NCI-H2171 (cell line): ENCODE measurements around the gene OTOGL.
A peak's percentile ranks its signal among the peaks of the same experiment; 100 is the strongest.
"Not testable (repeated sequence)": the region's sequence is repeated elsewhere in the genome, so short reads cannot be mapped to it uniquely, and the experiment has no call there.

Experiments used
- DNase-seq: peaks from one replicate; lab custom pipeline; 2025; lab: John Stamatoyannopoulos, UW

The OTOGL gene, protein sequence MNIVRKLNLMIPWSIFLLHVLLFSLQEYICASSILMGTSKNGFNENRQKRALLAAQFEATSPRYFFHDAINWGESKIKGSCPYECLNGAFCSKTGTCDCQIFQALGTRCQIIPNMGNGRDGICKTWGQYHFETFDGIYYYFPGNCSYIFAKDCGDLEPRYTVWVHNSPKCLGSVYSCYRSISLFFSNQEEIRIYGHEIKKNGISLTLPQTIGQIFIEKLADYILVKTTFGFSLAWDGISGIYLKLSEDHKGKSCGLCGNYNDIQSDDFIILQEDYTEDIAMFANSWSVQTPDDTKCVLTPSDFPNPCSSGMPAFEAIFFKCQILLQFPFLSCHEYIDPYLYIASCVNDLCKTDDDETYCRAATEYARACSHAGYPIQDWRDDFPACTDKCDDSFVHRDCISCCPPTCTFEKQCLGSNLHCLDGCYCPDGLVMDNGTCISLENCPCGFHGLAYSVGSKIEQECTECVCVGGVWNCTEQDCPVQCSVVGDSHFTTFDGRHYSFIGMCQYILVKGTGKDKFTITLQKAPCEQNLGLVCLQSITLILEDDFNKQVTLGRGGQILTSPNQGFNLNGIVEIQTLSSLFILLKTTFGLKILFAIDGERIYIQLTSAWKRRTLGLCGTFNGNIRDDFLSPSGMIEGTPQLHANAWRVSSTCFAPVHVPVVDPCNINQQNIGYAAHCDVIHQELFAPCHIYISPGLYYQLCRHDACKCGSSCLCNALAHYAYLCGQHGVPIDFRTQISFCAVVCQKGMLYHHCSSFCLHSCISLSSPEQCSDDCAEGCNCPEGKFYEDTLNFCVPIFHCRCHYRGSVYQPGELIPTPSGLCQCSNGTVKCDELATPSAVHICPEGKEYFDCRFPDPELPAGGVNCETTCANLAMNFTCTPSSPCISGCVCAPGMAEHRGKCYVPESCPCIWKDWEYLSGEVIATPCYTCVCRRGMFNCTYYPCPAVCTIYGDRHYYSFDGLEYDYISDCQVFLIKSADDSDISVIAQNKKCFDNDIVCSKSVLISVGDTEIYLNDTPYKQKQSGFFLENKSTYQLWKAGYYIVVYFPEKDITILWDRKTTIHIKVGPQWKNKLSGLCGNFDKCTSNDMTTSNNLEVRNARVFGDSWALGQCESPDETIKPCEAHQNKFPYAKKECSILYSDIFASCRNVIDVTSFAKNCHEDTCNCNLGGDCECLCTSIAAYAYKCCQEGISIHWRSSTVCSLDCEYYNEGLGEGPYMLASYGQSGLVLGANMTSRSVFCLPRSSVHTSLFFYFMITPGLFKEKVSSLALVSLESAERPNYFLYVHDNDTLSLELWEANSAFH (N-terminal part only)

DNA sequence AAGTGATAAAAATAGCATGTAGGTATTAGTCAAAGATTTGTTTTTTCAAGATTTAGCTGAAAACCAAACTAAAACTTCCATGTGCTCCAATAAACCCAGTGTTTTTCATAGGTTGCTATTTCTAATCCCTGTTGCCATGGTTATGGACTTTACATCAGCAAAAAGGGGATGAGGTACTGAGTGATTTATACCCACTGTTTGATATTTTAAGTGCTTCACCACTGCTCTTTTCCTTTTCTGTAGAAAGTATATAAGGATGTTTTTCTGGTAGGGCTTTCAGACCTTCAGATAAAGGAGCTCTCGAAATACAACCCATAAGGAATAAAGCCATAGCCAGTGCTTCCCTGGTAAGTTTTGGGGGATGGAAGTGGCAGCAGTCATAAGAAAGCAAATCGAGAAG, at the start of gene OTOGL:
Gene OTOGL (plus strand): TSS at position 279 of the 400 bp plus-strand sequence. CDS start 109,895 bp downstream, outside the sequence.
- DNase-seq: no peak

DNA sequence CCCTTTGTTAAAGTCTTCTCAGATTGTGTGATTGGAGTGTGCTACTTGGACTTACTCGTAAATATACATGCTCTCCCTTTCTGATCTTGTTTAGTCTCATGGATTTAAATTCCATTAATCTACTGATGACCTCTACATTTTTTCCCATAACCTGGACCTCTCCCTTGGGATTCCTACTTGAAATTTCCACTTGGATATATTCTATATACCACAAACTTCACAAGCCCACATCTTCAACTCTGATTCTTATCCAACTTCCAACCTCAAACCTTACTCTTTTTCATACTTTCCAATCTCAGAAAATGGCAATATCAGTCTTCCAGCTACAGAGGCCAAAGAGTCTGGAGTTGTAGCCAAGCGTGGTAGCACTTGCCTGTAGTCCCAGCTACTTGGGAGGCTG, 49.1 kb upstream of the OTOGL start:
- no peak for DNase-seq

DNA sequence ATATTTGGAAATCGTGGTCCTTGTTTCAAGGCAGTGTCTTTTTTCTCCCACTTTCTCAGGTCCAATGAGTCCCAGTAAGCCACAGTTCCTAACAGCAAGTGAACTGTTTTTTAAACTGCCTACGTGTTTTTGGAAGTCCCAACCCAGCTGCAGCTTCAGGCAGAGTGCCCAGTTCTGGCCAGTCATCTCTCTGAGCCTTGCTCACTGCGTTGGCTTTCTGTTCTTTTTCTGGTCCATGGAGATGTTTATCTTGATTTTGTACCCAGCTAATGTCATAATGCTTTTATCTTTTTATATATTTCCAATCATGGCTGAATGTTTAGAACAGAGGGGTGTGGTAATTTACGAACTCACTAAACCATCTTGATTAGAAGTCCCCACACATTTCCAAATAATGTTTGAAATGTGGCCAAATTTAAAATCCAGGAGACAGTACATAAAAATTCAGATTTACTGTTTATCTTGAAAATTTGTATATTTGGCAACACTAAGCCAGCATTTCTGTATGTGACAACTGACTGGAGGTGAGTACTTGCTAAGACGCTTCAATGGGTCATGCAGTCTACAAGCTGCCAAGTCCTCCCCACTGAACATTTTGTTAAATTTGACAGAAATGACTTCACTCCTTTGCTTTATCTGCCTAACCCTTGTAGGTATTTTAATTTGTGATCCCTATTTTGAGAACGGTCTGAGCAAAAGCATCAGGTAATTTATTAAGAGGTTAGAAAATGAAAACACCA, 46.1 kb upstream of the OTOGL start:
- DNase-seq: no peak

DNA sequence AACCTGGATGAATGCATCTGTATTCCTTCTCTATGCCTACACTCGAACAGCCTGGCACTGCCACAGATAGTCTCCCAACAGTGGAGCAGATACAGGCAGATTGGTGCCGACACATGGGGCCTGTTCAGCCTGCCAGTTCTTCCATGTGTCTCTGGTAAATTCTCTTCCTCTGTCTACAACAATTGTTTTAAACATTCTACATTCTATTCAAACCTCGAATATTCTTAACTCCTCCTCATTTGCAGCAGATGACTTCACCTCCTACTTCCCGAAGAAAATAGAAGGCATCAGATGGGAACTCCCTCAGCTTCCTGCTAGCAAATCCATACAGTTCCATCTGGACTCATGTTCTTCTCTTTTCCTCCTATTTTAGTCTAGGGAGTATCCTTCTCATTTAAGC, 43.1 kb upstream of the OTOGL start:
- no peak for DNase-seq

DNA sequence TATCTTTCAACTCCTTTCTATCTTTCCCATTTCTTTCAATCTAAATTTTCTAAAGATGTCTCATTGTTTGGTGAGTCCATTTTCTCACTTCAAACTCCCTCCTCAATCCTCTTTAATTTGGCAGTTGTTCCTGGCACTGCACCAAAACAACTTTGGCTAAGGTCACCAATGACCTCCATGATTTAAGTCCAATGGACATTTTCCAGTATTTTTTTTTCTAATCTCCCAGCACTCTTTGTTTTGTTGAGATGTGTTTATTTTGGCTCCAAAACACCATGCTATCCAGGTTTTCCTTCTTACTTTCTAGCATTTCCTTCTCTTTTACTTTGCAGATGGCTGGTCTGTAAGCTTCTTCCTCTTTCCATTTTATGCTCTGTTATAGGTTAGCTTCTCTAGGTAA, 42.5 kb upstream of the OTOGL start:
- no peak for DNase-seq

DNA sequence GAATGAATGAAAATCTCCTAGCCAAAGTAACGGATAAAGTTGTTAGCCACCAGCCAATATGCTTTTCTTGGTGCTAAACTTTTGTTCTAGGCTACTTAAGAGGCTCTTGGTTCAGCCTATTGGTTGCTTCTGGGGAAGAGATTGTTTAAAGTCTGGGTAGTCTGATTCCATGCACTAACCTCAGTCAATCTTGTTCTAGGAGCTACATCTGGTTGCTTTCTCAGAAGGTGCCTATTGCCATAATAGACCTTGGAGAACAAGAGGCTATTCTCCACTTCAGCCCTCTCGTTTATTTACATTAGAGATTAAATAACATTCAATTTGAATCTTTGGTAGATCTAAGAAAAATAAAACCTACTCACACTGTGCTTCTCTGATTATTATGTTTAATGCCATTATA, 40.8 kb upstream of the OTOGL start:
- no peak for DNase-seq

DNA sequence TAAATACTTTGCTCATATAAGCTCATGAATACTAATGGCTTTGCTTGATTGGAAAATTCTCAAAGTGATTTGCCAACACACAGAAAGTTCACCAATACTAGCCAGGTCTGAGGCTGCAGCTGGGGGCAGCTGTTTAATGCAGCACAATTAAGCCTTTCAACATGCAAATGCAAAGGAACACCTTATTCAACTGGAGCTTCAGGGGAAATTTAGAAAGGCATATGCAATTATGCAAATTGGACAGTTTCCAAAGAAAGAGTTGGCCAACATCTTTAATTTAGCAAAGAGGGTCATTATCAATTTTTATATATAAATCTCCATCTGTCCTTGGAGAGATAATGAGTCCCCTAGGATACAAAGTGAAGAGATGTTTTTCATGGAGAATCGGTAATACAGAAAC, 40.2 kb upstream of the OTOGL start:
- DNase-seq: no peak

DNA sequence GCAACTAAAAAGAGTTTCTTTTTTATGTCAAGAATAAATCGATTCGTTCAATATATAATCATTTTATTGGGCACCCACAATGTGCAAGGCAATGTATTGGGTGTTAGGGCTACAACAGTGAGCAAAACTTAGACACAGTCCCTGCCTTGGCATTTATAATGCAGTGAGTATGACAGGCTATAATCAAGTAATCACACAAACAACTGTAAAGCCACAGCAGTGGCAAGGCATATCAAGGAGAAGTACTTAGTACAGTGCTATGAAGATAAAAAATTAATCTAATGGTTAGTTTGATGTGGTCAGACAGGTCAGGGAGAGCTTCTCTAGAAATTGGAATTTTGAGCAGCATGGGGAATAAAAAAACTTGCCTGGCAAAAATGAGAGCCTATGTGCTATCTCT, 39.5 kb upstream of the OTOGL start:
- DNase-seq: no peak

DNA sequence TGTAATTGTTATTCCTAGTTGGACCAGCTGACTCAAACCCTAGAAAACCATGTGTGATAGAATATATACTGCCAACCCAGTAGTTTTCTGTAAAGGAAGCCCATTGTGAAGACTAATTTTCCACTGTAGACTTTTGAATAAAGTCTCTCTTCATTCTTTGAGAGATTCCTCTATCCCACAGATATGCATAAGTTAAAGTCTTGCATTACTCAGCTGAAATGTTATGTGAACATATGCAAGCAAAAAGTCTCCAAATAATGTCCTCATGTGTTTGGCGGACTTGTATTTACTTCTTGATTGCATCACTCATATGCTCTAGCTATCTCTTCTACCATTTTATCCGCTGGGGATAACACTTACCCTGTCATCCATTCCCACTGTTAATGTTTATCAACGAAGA, 35.1 kb upstream of the OTOGL start:
- DNase-seq: no peak

DNA sequence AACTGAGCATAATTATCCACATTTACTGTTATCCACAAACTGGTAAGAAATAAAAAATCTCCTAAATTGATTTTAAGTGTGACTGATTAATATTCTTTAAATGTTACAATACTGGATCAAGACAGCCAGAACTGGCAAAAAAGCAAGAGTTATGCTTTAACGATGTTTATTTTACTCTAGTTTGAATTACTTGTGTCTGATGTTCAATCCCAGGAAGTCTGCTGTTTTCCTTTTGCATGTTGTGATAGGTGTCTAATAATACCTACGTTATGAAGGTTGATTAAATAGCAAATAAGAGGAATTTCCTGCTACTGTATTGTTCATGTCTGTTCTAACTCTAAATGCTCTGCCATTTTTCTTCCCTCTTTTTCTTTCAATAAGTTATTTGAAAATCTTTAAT, 34.4 kb upstream of the OTOGL start:
- no peak for DNase-seq

DNA sequence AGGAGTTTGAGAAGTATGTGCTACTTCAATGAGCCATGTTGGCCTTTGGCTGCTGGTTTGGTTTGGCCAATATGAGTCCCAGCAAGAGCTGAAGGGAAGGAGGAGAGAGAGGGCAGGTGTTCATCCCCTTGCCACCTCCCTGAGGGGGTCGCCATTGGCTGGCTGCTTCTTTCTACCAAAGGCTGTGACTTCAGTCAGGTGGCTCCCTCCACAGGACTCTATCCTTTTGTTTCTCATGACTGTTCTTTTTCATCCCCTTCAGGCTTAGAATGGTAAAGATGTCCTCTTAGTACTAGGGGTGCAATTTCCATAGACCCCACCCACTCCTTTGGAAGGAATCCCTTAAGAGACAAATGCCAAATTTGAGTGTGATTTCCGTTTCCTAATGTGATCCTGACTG, 31.2 kb upstream of the OTOGL start:
- no peak for DNase-seq

DNA sequence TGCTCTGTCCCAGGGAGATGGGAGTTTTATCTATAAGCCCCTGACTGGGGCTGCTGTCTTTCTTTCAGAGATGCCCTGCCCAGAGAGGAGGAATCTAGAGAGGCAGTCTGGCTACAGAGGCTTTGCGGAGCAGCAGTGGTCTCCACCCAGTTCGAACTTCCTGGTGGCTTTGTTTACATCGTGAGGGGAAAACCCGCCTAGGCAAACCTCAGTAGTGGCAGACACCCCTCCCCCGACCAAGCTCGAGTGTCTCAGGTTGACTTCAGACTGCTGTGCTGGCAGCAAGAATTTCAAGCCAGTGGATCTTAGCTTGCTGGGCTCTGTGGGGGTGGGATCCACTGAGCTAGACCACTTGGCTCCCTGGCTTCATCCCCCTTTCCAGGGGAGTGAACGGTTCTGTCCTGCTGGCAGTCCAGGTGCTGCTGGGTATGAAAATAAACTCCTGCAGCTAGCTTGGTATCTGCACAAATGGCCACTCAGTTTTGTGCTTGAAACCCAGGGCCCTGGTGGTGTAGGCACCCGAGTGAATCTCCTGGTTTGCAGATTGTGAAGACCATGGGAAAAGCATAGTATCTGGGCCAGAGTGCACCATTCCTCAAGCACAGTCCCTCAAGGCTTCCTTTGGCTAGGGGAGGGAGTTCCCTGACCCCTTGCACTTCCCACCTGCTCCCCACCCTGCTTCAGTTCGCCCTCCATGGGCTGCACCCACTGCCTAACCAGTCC, 15.3 kb upstream of the OTOGL start:
- DNase-seq: not testable (repeated sequence)

DNA sequence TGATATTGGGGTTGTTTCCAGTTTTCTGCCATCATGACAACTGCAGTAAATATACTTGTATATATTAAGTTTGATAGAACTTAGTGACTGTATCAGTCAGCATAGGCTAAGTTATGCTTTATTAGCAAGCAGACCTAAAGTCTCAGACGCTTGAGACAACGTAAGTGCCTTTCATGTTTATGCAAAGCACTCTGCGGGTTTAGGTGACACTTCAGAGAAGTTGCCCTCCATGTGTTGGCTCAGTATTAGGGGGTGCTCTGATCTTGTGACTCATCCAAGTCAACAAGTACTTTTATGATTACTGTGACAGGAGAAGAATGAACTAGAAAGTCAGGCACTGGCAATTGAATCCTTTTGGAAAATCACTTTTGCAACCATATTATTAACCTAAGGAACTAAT, 13.3 kb upstream of the OTOGL start:
- no peak for DNase-seq

DNA sequence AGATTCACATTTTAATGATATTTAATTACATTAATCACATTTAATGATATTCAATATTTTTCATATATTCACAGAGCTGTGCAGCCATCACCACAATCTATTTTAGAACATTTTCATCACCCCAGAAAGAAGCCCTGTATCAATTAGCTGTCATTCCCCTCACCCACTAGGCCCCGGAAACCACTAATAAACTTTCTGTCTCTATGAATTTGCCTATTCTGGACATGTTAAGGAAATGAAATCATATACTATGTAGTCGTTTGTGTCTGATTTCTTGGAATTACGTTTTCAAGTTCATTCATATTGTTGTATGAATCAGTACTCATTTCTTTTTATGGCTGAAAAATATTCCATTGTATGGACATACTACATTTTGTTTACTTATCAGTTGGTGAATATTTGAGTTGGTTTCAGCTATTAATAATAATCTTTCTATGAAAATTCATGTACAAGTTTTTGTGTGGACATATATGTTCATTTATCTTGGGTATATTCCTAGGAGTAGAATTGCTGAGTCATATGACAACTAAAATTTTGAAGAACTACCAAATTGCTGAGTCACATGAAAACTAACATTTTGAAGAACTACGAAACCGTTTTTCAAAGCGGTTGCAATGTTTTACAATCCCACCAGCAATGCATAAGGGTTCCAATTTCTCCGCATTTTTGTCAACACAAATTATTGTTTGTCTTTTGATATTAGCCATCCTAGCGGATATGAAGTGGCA, 11.7 kb upstream of the OTOGL start:
- DNase-seq: no peak

DNA sequence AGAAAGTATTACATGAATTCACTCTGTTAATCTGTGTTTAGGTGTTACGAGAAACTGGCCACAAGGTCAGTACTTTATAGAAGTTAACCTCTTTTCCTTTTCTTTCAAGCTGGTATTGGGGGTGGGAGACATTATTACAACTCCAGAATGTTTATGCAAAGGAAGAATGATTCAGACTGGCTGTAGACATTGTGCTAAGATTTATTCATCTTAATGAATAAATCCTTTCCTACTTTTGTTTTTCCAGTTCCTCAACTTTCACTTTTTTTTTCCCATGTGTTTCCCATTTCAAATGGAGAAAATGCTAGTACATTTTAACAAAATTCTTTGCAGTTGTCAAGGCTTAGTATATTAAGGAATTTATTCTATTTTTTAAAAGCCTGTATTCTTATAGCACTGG, 1.3 kb downstream of the OTOGL start:
- no peak for DNase-seq

DNA sequence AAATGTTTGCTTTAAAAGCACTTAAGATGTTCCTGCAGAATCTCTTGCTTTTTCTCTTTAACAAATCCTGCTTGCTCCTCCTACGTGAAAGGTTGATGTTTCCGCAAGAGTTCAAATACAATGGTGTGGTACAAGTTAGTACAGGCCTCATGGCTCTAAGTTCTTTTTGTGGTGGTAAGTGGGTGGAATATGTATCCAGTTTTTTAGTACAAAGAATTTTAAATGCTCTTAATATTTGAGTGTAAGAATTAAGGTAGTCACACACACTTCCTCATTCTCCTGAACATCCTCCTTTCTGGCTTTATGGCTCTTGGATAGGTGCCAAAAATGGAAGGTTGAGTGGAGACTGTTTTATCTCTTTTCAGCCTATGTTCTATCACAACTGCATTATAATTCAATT, 1.8 kb downstream of the OTOGL start:
- DNase-seq: peak; percentile 28

DNA sequence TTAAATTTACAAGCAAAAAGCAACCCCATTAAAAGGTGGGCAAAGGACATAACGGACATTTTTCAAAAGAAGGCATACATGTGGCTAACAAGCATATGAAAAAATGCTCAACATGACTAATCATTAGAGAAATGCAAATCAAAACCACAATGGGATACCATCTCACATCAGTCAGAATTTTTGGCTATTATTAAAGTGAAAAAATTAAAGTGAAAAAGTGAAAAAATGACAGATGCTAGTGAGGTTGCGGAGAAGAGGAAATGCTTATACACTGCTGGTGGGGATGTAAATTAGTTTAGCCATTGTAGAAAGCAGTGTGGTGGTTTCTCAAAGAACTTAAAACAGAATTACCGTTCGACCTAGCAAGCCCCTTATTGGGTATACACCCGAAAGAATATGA, 7.9 kb downstream of the OTOGL start:
- DNase-seq: no peak

DNA sequence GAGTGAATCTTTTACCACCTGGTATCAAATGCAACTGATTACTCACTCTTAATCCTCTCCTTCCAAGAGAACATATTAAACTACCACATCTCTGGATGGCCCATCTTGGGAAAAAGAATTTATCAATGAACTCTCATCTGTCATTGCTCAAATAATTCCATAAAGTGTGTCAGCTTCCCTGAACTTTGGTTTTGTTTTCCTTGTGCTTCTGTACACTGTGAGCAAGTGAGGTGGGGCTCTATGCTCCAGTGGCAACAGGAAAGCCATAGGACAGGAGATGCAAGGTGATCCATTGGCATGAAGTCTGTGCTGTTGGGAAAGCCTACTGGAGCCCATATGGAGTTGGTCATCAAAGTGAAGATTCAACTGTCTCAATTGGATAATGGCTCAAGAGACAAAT, 17.4 kb downstream of the OTOGL start:
- no peak for DNase-seq

DNA sequence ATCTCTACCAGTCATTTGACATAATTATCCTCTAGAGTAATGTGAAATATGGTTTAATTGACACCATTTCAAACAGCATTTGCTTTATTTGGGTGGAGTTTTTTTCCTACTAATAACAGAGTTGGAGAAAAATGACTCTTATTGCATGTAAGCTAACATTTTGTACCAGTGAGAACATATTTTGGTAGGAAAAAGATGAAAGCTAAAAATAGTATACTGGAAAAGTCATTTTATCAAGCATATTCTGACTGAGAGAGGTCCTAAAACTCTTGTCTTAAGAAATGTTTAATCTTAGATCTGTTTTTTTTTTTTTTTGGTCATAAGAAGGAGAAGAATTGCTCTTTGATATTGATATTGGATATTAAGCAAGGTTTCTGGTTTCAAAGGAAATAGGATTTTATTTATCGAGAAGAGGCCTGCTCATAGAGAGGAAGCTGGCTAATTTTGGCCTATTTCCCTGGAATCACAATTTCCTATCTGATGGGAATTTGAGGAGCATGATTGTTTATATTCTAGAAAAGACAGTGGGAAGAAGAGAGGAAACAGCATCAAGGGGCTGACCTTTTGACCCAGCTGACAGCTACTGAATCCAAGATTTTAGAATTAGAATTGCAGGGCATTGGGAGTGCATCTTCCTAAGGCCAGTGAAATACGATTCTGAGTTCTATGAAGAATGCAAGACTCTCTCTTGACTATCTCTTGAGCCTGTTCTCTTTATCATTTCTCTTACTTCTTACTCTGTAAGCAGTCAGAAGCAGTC, 19.4 kb downstream of the OTOGL start:
- DNase-seq: no peak

DNA sequence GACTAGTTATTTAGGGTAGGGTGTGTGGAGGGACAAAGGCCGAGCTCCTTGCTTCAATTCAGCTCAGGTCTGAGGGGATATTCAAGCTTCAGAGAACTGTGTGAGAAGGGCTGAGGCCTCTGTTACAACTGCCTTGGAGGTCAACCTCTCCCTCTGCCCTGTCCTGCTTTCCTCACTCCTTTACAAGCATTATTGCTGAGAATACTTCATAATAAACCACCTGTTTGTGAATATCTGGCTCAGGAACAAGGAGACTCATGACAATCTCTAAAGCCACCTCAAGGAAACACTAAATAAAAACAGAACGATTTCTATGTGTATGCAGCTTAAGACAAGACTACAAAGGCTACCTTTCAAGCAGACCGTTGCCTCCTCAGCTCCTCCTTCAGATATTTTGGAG, 21.7 kb downstream of the OTOGL start:
- no peak for DNase-seq
